Skin of body (tissue), 2 donors: ENCODE measurements around the gene UBE4A. TPM values are rescaled to one million over a fixed set of nuclear protein-coding genes. Genes with fewer than 3 reads are reported as not detected.
"Not testable (repeated sequence)": the region's sequence is repeated elsewhere in the genome, so short reads cannot be mapped to it uniquely, and the experiment has no call there.

Experiments used
- DNase-seq: peaks from one replicate; lab custom pipeline; 2025; lab: John Stamatoyannopoulos, UW
- total RNA-seq: library from RNA; depleted of rRNA; stranded (reverse); fragments of >200 nt; gene quantifications from one replicate; pipeline ENCODE4 v1.2.3, GENCODE V29; 2014

UBE4A gene
- total RNA-seq, 1 donor from 2014 or later = 31.4 TPM

DNA sequence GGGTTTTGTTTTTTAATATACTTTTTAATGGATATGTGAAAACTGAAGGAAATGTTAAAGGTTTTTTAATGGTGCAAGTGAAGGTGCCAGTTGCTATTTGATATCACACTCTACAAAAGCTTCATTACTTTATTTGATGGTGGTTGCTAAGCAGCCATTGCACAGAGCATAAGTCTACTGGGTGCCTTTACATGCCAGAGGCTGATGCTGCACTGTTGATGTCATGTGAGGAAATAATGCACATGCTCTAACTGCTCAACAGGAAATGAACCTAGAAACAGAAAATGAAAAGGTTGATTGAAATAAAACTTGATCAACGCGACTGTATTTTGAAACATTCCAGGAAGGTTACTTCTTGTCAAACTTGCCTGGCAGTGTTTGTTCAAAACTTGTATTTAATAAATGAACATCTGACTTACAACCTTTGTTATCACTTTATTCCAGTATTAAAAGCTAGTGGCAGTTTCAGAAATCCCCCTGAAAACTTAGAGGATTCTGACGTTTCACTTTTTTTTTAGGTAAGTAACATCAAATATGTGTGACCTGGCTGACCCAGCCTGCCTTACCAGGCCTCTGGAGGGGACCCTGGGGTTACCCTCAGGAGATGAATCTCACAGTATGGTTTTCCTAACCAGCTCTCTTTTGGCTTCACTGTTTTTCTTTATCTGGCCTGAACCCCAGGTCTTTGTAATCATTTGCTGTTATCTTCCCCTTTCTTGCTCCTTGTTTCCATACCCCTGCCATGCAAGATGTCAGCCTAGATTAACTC, 39.6 kb downstream of the UBE4A start:
- no peak for DNase-seq

DNA sequence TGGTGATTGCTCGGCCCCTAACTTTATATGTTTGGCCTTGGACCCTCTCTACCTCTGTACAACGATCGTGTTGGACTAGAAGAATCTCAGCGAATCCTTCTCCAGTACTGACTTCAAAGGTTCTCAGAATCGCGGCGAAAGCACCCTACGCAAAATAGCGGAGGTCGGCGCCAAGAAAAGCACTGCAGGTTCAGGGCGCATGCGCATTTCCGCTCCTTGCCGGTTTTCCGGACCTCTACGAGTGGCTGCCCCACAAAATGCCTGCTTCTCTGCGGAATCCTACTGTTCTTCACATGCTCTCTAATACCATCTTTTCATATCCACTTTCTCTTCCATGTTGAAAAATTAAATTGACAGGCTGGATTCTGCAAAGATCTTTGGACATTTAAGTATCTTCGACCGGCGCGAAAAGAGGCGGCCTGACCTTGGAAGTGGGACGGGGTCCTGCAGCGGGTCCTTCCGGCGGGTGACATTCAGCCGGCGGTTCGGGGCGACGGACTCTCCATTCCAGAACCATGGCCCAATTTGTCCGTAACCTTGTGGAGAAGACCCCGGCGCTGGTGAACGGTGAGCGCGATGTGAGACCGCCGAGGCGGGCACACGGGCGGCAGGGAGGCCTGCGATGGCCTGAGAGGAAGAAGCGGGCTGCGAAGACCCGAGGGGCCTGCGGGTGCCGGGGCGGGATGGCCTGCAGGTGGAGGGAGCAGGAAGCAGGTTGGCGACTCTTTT, 41.9 kb downstream of the UBE4A start, which contains the start of gene ATP5MG:
TSS of gene ATP5MG (plus strand) at position 456 of the 729 bp plus-strand sequence. CDS start at position 516, 60 bp downstream.
- DNase-seq = peak; percentile 90

- peak; percentile 18 for DNase-seq
Observed at GRCh38 chr11:118401880-118402590, 42.6 kb downstream of the UBE4A start.

DNA sequence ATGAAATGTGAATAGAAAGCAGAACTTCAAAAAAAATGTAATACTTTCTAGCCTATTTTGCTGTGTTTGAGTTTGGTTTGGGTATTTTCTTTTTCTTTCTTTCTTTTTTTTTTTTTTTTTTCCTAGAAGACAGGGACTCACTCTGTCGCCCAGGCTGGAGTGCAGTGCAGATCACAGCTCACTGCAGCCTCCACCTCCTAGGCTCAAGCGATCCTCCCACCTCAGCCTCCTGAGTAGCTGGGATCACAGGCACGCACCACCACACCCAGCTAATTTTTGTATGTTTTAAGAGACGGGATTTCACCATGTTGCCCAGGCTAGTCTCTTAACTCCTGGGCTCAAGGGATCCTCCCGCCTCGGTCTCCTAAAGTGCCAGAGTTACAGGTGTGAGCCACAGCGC, 43.2 kb downstream of the UBE4A start:
- not testable (repeated sequence) for DNase-seq

GRCh38 chr11:118406599-118407166, 47.3 kb downstream of the UBE4A start:
- DNase-seq = no peak

DNA sequence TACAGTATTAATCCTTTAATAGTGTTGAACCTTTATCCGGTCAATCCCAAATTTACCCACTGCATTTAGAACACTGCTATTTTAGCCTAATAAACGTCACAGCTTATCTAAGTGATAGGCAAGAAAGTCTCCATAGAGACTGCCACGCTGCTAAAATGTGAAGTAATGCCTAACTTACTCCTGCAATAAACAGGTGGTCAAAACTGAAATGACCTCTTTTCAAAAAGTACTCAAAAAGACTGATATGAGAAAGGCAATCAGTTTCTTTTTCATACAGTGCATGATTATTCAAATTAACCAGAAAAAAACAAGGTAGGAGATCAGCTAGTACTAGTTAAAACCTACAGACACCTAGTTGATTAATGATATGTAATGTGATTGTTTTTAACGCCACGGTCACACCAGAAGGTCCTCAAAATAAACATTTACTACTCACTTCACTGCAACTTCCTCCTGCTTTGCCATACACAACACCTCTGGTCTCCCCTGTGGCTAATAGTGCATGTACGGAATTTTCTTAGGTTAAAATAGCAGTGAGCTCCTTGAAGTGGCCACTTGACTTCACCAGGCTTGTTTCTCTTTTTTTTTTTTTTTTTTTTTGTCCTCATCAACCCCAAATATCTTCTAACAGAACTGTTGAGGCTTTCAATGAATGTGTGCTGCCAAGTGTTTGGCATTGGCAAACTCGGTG, 50.8 kb downstream of the UBE4A start:
- no peak for DNase-seq

DNA sequence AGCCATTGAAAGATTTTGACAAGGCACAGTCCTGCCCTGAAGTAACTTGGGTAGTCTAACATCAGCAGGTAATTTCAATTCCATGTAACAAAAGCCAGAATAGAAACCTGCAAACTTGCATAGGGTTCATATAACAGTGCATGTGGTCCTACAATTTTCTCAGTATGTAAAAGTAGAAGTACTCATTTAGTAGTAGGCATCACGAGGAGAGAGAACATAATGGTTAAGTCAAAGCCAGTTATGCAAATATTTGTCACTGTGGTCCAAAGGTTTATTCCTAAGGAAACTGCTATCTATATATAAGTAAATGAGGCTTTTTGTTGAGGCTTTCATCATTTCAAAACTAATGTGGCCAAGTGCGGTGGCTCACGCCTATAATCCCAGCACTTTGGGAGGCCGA, 52.1 kb downstream of the UBE4A start:
- no peak for DNase-seq

DNA sequence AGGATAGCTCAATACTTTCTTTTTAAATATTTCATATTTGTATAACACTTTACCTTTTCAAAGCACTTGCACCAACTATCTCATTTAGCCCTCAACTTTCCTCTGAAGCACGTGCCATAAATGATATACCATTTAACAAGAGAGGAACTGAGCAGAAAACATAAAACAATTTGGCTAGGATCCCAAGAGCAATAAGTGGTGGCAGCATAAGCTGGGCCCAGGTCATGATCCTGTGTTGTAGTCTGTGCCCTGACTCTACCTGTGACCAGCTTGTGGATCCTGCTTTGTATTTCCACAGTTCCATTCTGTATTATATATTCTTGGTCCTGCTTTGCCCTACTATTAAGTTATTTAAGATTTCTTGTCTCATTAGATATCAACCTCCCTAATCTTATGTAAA, 53.5 kb downstream of the UBE4A start:
- no peak for DNase-seq

- no peak for DNase-seq
Observed at GRCh38 chr11:118415062-118415738, 55.8 kb downstream of the UBE4A start.

- no peak for DNase-seq
Observed at GRCh38 chr11:118415739-118416068, 56.3 kb downstream of the UBE4A start.

DNA sequence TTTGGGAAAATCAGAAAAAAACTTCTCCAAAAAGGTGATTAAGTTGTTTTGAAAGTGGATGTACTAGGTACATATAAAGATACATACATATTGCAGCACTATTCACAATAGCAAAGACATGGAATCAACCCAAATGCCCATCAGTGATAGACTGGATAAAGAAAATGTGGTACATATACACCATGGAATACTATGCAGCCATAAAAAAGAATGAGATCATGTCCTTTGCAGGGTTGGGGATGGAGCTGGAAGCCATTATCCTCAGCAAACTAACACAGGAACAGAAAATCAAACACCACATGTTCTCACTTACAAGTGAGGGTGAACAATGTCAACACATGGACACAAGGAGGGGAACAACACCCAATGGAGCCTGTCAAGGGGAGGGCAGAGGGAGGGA, 57.5 kb downstream of the UBE4A start:
- not testable (repeated sequence) for DNase-seq

DNA sequence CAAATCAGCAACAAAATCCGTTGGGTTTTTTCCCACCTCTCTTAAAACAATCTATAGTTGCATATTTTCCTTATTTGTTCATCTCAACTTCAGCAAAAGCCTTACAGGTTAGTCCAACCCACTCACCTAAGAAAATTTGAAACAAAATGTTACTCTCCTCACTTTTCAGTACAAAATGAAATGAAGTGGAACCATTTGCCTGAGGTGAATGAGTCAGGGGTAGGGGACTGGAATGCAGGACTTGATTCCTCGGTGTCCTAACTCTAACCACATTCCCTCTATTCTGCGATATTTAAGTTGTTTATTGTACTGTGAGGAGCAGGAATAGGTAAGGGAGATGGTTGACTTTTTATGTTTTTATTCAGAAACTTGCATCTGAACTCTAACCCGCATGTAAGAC, 58.4 kb downstream of the UBE4A start:
- DNase-seq = no peak

GRCh38 chr11:118418766-118419165, 59.4 kb downstream of the UBE4A start:
- no peak for DNase-seq

DNA sequence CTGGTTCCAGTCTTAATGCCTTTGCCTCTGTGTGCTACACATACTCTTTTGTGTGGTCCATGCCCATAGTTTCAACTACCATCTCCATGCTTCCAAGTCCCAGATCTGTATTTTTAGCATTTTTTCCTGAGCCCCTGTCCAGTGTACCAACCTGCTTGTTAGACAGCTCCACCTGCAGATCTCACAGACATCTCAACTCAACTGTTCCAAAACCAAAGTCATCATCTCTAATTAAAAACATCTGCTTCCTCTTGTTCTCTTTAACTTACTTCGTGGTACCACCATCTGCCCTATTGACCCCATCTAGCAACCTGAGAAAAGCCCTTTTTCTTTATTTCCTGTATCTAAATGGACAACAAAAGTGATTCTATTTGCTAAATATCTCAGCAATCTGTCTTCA, 68.3 kb downstream of the UBE4A start:
- DNase-seq = no peak

DNA sequence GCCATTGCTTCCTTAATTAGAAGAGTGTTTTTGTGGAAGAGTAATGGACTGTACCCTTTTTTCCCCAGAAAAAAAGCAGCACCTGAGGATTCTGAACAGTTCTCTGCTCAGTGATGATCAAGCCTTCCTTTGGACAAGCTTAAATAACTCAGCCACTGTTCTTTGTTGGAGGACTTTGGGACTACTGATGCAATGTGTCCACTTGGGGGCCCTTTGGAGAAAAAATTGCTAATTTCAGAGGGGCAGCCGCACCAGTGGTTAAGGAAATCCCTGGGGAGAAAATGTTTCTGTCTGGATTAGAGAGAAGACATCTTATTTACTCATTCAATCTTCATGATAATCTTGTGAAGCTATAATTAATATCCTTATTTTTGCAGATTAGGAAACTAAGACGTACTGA, 71.6 kb downstream of the UBE4A start:
- no peak for DNase-seq

DNA sequence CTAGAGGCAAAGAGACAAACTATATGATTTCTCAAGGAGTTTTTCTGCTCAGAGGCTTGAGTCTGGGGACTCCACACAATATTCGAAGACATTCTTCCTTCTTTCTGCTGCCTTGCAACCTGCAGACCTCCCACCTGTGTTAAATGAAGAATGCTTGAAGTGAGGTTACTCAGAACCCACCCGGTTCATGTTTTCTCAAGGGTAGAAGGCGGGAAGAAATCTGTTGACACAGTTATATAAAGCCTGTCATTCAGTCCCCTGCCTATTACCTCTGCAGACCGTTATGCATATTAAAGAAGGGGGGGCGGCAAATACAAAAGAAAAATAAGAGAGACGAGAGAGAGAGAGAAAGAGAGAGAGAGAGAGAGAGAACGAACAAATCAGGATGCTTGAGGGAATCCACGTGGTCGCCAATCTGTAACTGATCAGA, 74.7 kb downstream of the UBE4A start:
- no peak for DNase-seq

GRCh38 chr11:118434553-118435289, 75.3 kb downstream of the UBE4A start:
- peak; percentile 81 for DNase-seq

DNA sequence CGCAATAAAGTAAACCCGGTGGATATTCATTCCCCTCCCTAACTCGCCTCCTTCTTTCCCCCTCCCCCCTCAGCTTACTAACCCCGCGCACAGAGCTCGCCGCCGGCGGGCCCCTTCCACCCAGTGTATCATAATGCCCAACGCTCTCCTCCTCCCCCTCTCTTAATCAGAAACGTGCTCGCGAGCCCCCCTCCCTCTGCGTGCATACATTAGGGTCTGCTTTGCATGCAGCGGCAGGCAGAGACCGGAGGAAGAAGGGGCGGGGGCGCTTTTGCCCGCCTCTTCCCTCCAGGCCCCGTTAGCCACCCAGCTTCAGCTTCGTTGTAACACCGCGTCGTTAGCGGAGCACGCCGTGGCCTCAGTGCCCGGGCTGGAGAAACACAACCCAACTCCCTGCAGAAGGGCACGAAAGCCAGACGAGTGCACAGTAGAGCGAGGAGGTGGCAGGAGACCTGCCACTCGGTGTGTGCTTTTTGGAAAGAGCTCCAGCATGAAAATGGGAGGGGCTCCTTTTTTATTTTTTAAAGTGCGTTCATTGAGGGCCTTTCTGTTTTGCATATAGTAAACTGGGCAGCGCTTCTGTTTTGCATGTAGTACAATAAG, 76.0 kb downstream of the UBE4A start:
- DNase-seq = peak; percentile 63

DNA sequence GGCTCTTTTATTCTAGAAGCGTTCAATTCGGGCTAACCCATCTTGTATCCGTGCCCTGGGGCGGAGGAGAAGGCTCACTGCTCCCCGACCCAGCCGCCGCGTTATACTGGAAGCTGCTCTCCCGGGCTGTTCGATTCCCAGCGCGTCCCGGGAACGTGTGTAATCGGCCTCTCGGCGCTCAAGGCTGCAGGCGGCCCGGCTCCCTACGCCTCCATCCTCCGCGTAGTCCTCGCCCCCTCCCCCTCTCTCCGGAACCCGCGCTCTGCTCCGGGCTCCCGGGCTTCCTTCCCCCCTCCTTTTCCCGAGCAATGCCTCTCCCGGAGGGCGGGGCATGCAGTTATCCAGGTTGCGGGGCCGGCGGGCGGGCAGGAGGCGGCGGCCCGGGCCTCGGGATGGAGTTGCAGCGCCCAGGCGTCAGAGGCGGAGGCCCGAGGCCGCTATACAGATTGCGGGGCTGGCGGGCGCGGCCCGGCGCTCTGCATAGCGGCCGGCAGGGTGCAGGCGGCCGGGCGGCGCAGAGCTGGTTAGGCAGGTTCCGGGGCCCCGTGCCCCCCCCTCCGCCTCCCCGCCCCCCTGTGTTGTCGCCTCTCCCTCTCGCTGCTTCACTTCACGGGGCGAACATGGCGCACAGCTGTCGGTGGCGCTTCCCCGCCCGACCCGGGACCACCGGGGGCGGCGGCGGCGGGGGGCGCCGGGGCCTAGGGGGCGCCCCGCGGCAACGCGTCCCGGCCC, 76.7 kb downstream of the UBE4A start, which contains the start of gene KMT2A:
TSS of gene KMT2A (plus strand) at position 600 of the 732 bp plus-strand sequence. CDS start at position 621, 21 bp downstream.
- peak; percentile 98 for DNase-seq
